IPS DF 6.9 (cell line): Measurements from ENCODE around the gene DACT3.

Experiments
- DNase-seq: peaks from one replicate; pipeline ENCODE4 v3.0.0-alpha.2; 2013; ENCODE audit warnings: low read depth, low spot score
- H3K27ac ChIP-seq: one replicate; pipeline ENCODE4 v1.5.1; 2013; ENCODE audit warnings: low read length, control low read depth
- H3K27me3 ChIP-seq: 2 replicates; pipeline ENCODE4 v1.6.1; 2013; ENCODE audit warnings: mild to moderate bottlenecking, low read length; ENCODE audit not compliant: control insufficient read depth, insufficient read depth
- H3K36me3 ChIP-seq: 2 replicates; pipeline ENCODE4 v1.6.1; 2013; ENCODE audit warnings: low read length; ENCODE audit not compliant: control insufficient read depth, insufficient read depth
- H3K4me1 ChIP-seq: 2 replicates; pipeline ENCODE4 v1.6.1; 2013; ENCODE audit warnings: low read length; ENCODE audit not compliant: control insufficient read depth, insufficient read depth
- H3K4me3 ChIP-seq: 2 replicates; pipeline ENCODE4 v1.5.1; 2013; ENCODE audit warnings: mild to moderate bottlenecking, low read length
- H3K9me3 ChIP-seq: 2 replicates; pipeline ENCODE4 v1.6.1; 2013; ENCODE audit warnings: low read length, inconsistent platforms; ENCODE audit not compliant: control insufficient read depth, insufficient read depth
- WGBS: extraction: QIAGEN DNeasy Blood & Tissue Kit; methylation state at CpG from one replicate; pipeline ENCODE4 v1.1.7; 2013; ENCODE audit warnings: mixed read lengths, missing lambda C conversion rate; ENCODE audit not compliant: insufficient read length, insufficient coverage; 5-methylcytosine and 5-hydroxymethylcytosine counted together

The DACT3 gene

GRCh38 chr19:46692918-46693722, 32.1 kb upstream of the DACT3 start:
- Histone ChIP-seq H3K27ac (no peak overlapping the region), H3K36me3 (peaks cover 39% of the 10 kb centered on the region), H3K4me1 (no peaks in the 10 kb centered on the region), H3K4me3 (no peak overlapping the region), H3K27me3 (no peaks in the 10 kb centered on the region), H3K9me3 (no peaks in the 10 kb centered on the region)
- DNase-seq = no peak
- WGBS = no CpG with 5 or more reads among the region's 4 CpGs

DNA sequence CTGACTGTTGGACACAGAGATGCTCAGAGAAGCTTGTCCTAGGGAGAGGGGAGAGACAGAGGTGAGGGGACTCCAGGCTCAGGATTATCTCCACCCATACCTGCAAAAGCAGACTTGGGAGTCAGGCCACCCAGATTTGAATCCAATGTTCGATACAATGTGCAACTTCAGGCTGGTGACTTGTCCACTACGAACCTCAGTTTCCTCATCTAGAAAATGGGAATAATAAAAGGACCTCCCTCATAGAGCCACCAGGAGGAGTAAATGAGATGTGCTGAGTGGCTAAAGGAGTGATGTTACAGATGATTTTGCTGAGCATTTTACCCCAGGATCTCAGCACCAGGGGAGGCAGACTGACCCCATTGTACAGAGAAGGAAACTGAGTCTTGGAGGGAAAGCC, 31.0 kb upstream of the DACT3 start:
- H3K36me3 ChIP-seq = peaks cover 43% of the 10 kb centered on the region
- no CpG with 5 or more reads among the region's 2 CpGs for WGBS
- DNase-seq = no peak
- H3K9me3 ChIP-seq = no peaks in the 10 kb centered on the region
- H3K27me3 ChIP-seq = no peaks in the 10 kb centered on the region
- H3K4me1 ChIP-seq = no peaks in the 10 kb centered on the region
- no peak overlapping the region for H3K27ac ChIP-seq
- H3K4me3 ChIP-seq = no peak overlapping the region

GRCh38 chr19:46691104-46691503, 30.1 kb upstream of the DACT3 start:
- H3K4me3 ChIP-seq = no peak overlapping the region
- H3K9me3 ChIP-seq = no peaks in the 10 kb centered on the region
- no peak for DNase-seq
- no peak overlapping the region for H3K27ac ChIP-seq
- no CpG with 5 or more reads among the region's 2 CpGs for WGBS
- H3K27me3 ChIP-seq = no peaks in the 10 kb centered on the region
- no peaks in the 10 kb centered on the region for H3K4me1 ChIP-seq
- H3K36me3 ChIP-seq = peaks cover 43% of the 10 kb centered on the region

DNA sequence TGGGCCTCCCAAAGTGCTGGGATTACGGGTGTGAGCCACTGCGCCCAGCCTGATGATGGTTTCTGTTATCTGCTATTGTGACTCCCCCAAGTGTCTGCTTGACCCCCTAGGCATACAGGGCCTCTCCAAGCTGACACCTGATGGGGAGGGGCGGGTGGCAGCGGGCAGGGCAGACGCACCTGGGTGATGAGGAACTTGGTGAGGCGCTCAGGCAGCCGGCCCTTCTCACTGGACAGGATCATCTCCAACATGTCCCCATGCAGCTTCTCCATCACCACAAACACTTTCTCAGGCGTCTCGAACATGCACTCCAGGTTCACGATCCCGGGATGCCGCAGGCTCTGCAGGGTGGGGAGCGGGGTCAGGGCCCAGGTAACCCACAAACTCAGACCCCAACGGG, 28.4 kb upstream of the DACT3 start:
- DNase-seq = no peak
- H3K36me3 ChIP-seq = peaks cover 46% of the 10 kb centered on the region
- H3K27me3 ChIP-seq = no peaks in the 10 kb centered on the region
- H3K4me3 ChIP-seq = no peak overlapping the region
- H3K4me1 ChIP-seq = no peaks in the 10 kb centered on the region
- WGBS = no CpG with 5 or more reads among the region's 14 CpGs
- no peaks in the 10 kb centered on the region for H3K9me3 ChIP-seq
- H3K27ac ChIP-seq = no peak overlapping the region

DNA sequence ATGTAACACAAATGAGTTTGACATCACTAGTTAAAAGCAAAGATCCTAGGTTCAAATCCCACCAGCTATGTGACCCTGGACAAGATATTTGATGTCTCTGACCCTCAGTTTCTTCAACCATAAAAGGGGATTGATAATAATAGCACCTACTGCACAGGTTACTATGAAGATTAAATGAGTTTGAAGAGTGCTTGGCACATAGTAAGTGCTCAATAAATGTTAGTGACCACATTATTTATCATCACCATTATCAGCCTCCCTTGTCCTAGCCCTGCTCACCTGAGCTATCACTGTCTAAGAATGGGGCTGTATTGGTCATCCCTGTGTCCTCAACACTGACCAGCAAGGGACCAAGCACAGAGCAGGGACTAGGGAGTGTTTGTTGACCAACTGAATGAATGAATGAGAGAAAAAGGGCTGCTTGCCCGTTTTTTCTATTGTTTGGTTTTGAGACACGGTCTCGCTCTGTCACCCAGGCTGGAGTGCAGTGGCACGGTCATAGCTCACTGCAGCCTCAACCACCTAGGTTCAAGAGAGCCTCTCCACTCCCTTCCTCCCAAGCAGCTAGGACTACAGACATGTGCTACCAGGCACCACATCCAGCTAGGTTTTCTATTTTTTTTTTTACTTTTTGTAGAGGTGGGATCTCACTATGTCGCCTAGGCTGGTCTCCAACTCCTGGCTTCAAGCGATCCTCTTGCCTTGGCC, 26.6 kb upstream of the DACT3 start:
- no peak overlapping the region for H3K27ac ChIP-seq
- H3K27me3 ChIP-seq = no peaks in the 10 kb centered on the region
- H3K36me3 ChIP-seq = peaks cover 31% of the 10 kb centered on the region
- WGBS = no CpG with 5 or more reads among the region's 6 CpGs
- H3K4me1 ChIP-seq = no peaks in the 10 kb centered on the region
- H3K4me3 ChIP-seq = no peak overlapping the region
- no peak for DNase-seq
- no peaks in the 10 kb centered on the region for H3K9me3 ChIP-seq

- no peak for DNase-seq
- Histone ChIP-seq H3K27ac (no peak overlapping the region), H3K36me3 (peaks cover 12% of the 10 kb centered on the region), H3K9me3 (no peaks in the 10 kb centered on the region), H3K4me1 (no peaks in the 10 kb centered on the region), H3K4me3 (no peak overlapping the region), H3K27me3 (no peaks in the 10 kb centered on the region)
- no CpG with 5 or more reads among the region's 3 CpGs for WGBS
These were observed 24.2 kb upstream of the DACT3 start for GRCh38 chr19:46685189-46685588.

DNA sequence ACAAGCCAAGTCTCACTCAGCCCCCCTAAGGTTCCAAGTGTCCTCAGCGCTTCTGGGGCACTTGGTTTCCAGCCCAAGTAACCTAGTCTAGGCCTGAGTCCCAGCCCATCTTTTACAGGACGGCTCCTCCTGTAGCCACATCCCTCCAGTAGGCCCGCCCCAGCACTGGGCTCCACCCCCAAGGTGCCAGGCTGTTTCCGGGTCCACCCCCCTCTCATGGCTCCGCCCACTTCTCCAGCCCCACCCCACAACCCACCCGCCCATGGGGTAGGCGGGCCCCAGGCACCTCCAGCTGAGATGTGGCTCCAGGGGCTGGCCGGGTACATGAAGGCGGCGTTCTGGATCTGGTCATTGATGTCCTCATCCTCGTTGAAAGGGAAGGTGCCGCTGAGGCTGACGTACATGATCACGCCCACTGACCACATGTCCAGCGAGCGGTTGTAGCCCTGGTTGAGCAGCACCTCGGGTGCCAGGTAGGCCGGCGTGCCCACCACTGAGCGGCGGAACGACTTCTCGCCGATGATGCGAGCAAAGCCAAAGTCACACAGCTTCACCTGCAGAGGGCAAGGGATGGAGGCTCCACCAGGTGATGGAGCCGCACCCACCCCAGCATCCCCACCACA, 17.2 kb upstream of the DACT3 start:
- Histone ChIP-seq H3K4me3 (no peak overlapping the region), H3K9me3 (no peaks in the 10 kb centered on the region), H3K27me3 (no peaks in the 10 kb centered on the region), H3K27ac (no peak overlapping the region), H3K4me1 (peaks cover 3% of the 10 kb centered on the region), H3K36me3 (peaks cover 18% of the 10 kb centered on the region)
- DNase-seq = no peak
- no CpG with 5 or more reads among the region's 26 CpGs for WGBS

DNA sequence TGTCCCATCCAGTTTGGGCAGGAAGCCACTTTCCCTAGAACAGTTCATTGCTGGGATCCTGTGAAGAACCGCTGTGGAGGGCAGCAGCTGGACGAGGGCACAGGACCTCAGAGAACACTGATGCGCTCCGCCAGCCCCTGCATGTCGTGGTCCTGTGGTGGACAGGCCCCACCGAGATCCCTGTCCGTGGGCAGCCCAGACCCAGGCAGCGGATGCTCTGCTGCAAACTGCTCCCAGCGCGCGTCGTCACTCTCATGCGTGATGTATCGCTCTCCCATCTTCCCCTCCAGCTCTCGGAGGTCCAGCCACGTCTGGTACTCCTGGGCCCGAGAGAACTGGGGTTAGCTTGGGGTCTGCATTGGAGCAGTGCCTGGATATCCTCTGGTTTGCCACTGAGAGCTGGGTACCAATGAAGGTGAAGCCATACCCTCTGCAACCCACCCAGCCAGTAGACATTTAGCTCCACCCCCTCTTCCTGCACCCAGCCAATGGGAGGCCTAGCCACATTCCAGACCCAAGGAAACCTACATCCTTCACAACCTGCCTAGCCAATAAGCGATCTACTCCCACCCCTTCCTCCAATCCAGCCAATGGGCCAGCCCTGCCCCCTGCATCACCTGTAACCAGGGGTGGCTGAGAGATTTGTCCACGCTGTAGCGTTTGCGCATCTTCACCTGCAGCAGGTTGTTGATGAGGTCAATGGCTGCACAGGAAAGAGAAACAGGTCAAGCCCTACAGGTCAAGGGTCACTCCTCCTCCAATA, 13.6 kb upstream of the DACT3 start:
- Histone ChIP-seq H3K4me1 (peaks cover 3% of the 10 kb centered on the region), H3K4me3 (no peak overlapping the region), H3K9me3 (no peaks in the 10 kb centered on the region), H3K27me3 (no peaks in the 10 kb centered on the region), H3K36me3 (peaks cover 19% of the 10 kb centered on the region), H3K27ac (no peak overlapping the region)
- no peak for DNase-seq
- no CpG with 5 or more reads among the region's 21 CpGs for whole genome bisulfite sequencing

GRCh38 chr19:46670813-46671212, 9.8 kb upstream of the DACT3 start:
- Histone ChIP-seq H3K27me3 (no peaks in the 10 kb centered on the region), H3K27ac (no peak overlapping the region), H3K36me3 (peaks cover 13% of the 10 kb centered on the region), H3K4me1 (no peaks in the 10 kb centered on the region), H3K4me3 (no peak overlapping the region), H3K9me3 (no peaks in the 10 kb centered on the region)
- DNase-seq = no peak

GRCh38 chr19:46668662-46669061, 7.7 kb upstream of the DACT3 start:
- Histone ChIP-seq H3K27me3 (no peaks in the 10 kb centered on the region), H3K4me3 (no peak overlapping the region), H3K4me1 (no peaks in the 10 kb centered on the region), H3K36me3 (peaks cover 5% of the 10 kb centered on the region; the same call in 1 of the 2 replicates), H3K9me3 (no peaks in the 10 kb centered on the region), H3K27ac (no peak overlapping the region)
- no peak for DNase-seq
- WGBS = no CpG with 5 or more reads among the region's 3 CpGs
